Middle frontal gyrus (tissue), 1 donor: Measurements from ENCODE around the gene KLHL26.
"Not testable (repeated sequence)": the region's sequence is repeated elsewhere in the genome, so short reads cannot be mapped to it uniquely, and the experiment has no call there.

Source experiments
- DNase-seq: peaks from one replicate; pipeline ENCODE4 v3.0.0-alpha.2; 2015; ENCODE audit warnings: low spot score; ENCODE audit errors: extremely low spot score

Gene KLHL26

GRCh38 chr19:18600692-18601397, 36.0 kb upstream of the KLHL26 start:
- not testable (repeated sequence) for DNase-seq

- DNase-seq, result no peak
These were observed 35.0 kb upstream of the KLHL26 start for GRCh38 chr19:18601875-18602274.

- DNase-seq, result no peak
These were observed 33.4 kb upstream of the KLHL26 start for GRCh38 chr19:18603255-18603957.

- DNase-seq, result no peak
These were observed 32.6 kb upstream of the KLHL26 start for GRCh38 chr19:18603958-18604819.

GRCh38 chr19:18604820-18605159, 32.0 kb upstream of the KLHL26 start:
- no peak for DNase-seq

GRCh38 chr19:18605196-18605545, 31.7 kb upstream of the KLHL26 start:
- no peak for DNase-seq

GRCh38 chr19:18605546-18606280, 31.1 kb upstream of the KLHL26 start:
- DNase-seq, result no peak

- no peak for DNase-seq
These were observed 30.3 kb upstream of the KLHL26 start, which contains the start of gene CRLF1 for GRCh38 chr19:18606281-18607225. CRLF1 (minus strand) TSS chr19:18606799; CDS start chr19:18606656, 143 bp downstream.

- DNase-seq, result no peak
These were observed 29.4 kb upstream of the KLHL26 start for GRCh38 chr19:18607226-18608101.

GRCh38 chr19:18608102-18608804, 28.6 kb upstream of the KLHL26 start:
- no peak for DNase-seq

GRCh38 chr19:18608805-18609716, 27.8 kb upstream of the KLHL26 start:
- DNase-seq, result no peak

- DNase-seq, result no peak
These were observed 27.1 kb upstream of the KLHL26 start for GRCh38 chr19:18609717-18610051.

GRCh38 chr19:18610245-18610555, 26.6 kb upstream of the KLHL26 start:
- no peak for DNase-seq

GRCh38 chr19:18610556-18611326, 26.1 kb upstream of the KLHL26 start:
- no peak for DNase-seq

GRCh38 chr19:18611327-18612050, 25.3 kb upstream of the KLHL26 start:
- no peak for DNase-seq

GRCh38 chr19:18612051-18612771, 24.6 kb upstream of the KLHL26 start:
- no peak for DNase-seq
